Gastrocnemius medialis (tissue), 4 donors: ENCODE measurements around the gene ADGRV1. TPM values are rescaled to one million over a fixed set of nuclear protein-coding genes. Genes with fewer than 3 reads are reported as not detected.
"Not testable (repeated sequence)": the region's sequence is repeated elsewhere in the genome, so short reads cannot be mapped to it uniquely, and the experiment has no call there.

Experiments used
- ATAC-seq, 2 donors: fragments of 150-250 bp; one replicate each; pipeline ENCODE4 v1.9.1; 2016
- DNase-seq, 2 donors: peaks; one replicate each; pipeline ENCODE4 v3.0.0-alpha.2; 2019
- H3K27ac ChIP-seq, 4 donors: fragments of 200-600 bp; sonication (generic); 1 replicate in 1 of 4; 2 replicates in 3 of 4; pipeline ENCODE4 v1.5.1; 2016 to 2018; ENCODE audit warnings: mild to moderate bottlenecking in 2 of 4, moderate library complexity in 1 of 4
- H3K27me3 ChIP-seq, 3 donors: fragments of 200-600 bp; sonication (generic) in 2 of 3; 1 replicate in 1 of 3; 2 replicates in 2 of 3; pipeline versions ENCODE4 v1.5.1 to v1.6.0; 2016 to 2019; ENCODE audit warnings: mild to moderate bottlenecking in 1 of 3, moderate library complexity in 1 of 3
- H3K36me3 ChIP-seq, 2 donors: fragments of 200-600 bp; sonication (generic) in 1 of 2; one replicate each; pipeline ENCODE4 v1.5.1; 2017 to 2018
- H3K4me1 ChIP-seq, 2 donors: fragments of 200-600 bp; sonication (generic) in 1 of 2; one replicate each; pipeline ENCODE4 v1.5.1; 2016 to 2017; ENCODE audit warnings: mild to moderate bottlenecking in 2 of 2
- H3K4me3 ChIP-seq, 4 donors: fragments of 200-600 bp; sonication (generic) in 3 of 4; 1 replicate in 1 of 4; 2 replicates in 3 of 4; pipeline ENCODE4 v1.5.1; 2016 to 2019; ENCODE audit warnings: mild to moderate bottlenecking in 2 of 4
- H3K9me3 ChIP-seq, 3 donors: fragments of 200-600 bp; sonication (generic) in 2 of 3; 1 replicate in 1 of 3; 2 replicates in 2 of 3; pipeline ENCODE4 v1.5.1; 2016 to 2019
- POLR2A ChIP-seq, 2 donors: fragments of 450-650 bp; IDR thresholded peaks; one replicate each; pipeline ENCODE4 v1.6.1; 2017; ENCODE audit warnings: antibody characterized with exemption in 2 of 2, mild to moderate bottlenecking in 2 of 2, moderate library complexity in 2 of 2
- in situ Hi-C, 4 donors: fragments of 200-750 bp; cut with MboI; loops; one replicate each; pipeline versions ENCODE4 v1.15.0 to v1.8.0; 2017; ENCODE audit warnings: low sequenced_read_pairs in 4 of 4
- intact Hi-C: fragments of 100-400 bp; cut with DNase I; formaldehyde crosslinking; loops from one replicate; pipeline ENCODE4 v1.15.1; 2023; ENCODE audit warnings: low total_unique reads
- total RNA-seq, 4 donors: library from RNA; depleted of rRNA; stranded (reverse); fragments of >200 nt; gene quantifications; one replicate each; pipeline versions ENCODE4 v1.1.0 to v1.2.3, GENCODE V29; 2016
- TF ChIP-seq, protein P1 (sequence below), 5 experiments: fragments of 450-650 bp in 3 of 5; fragments of 200-600 bp in 2 of 5; sonication (generic) in 2 of 5; IDR thresholded peaks in 4 of 5; conservative IDR thresholded peaks in 1 of 5; 1 replicate in 4 of 5; 2 replicates in 1 of 5; pipeline ENCODE4 v1.5.1; 2016 to 2019; ENCODE audit warnings: antibody characterized with exemption in 5 of 5, mild to moderate bottlenecking in 3 of 5, moderate library complexity in 3 of 5

Gene ADGRV1
- total RNA-seq, 4 donors from 2014 or later, result 0.22 to 0.41 TPM; not detected in 2

DNA sequence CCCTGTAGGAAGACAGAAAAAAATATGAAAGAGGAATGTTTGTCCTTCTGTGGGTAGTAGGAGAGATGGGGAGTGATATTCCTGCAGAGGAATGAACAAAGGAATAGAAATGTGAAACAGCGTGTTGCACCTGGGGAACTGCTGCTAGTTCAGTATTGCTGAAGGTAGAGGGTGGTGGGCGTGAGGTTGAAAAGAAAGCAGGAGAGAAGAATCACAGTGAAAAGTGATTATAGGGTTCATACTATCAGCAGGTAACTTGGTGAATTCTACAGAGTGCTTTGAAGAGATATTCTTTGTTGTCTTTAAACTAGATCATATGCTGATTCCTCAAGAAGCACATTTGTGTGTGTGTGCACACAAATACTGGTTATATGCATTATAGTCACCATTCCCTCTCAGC lies 95.6 kb downstream of the ADGRV1 start:
- H3K27ac ChIP-seq, result no peak overlapping the region
- in situ Hi-C loops (no loop called here), intact Hi-C loops (no loop called here)
- H3K4me3 ChIP-seq, result no peak overlapping the region
- no peaks in the 10 kb centered on the region for H3K36me3 ChIP-seq
- ATAC-seq (no peak), DNase-seq (no peak)
- TF ChIP-seq POLR2A (IDR thresholded peaks at IDR 0.05), result no peak
- TF ChIP-seq, protein P1, sequence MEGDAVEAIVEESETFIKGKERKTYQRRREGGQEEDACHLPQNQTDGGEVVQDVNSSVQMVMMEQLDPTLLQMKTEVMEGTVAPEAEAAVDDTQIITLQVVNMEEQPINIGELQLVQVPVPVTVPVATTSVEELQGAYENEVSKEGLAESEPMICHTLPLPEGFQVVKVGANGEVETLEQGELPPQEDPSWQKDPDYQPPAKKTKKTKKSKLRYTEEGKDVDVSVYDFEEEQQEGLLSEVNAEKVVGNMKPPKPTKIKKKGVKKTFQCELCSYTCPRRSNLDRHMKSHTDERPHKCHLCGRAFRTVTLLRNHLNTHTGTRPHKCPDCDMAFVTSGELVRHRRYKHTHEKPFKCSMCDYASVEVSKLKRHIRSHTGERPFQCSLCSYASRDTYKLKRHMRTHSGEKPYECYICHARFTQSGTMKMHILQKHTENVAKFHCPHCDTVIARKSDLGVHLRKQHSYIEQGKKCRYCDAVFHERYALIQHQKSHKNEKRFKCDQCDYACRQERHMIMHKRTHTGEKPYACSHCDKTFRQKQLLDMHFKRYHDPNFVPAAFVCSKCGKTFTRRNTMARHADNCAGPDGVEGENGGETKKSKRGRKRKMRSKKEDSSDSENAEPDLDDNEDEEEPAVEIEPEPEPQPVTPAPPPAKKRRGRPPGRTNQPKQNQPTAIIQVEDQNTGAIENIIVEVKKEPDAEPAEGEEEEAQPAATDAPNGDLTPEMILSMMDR (IDR thresholded peaks at IDR 0.05 in 4 of 5, conservative IDR thresholded peaks at IDR 0.05 in 1 of 5), result no peak
- H3K4me1 ChIP-seq, result no peaks in the 10 kb centered on the region
- no peaks in the 10 kb centered on the region for H3K27me3 ChIP-seq
- H3K9me3 ChIP-seq, result no peaks in the 10 kb centered on the region

- Histone ChIP-seq H3K27ac (no peak overlapping the region), H3K9me3 (no peaks in the 10 kb centered on the region), H3K4me3 (no peak overlapping the region), H3K4me1 (no peaks in the 10 kb centered on the region), H3K36me3 (no peaks in the 10 kb centered on the region), H3K27me3 (no peaks in the 10 kb centered on the region)
- in situ Hi-C loops, result no loop called here
- intact Hi-C loops, result no loop called here
- no peak for TF ChIP-seq POLR2A (IDR thresholded peaks at IDR 0.05)
- TF ChIP-seq, protein P1 (IDR thresholded peaks at IDR 0.05 in 4 of 5, conservative IDR thresholded peaks at IDR 0.05 in 1 of 5), result no peak
- DNase-seq, result no peak
- ATAC-seq, result no peak
These were observed 96.8 kb downstream of the ADGRV1 start for GRCh38 chr5:90655423-90655822.

DNA sequence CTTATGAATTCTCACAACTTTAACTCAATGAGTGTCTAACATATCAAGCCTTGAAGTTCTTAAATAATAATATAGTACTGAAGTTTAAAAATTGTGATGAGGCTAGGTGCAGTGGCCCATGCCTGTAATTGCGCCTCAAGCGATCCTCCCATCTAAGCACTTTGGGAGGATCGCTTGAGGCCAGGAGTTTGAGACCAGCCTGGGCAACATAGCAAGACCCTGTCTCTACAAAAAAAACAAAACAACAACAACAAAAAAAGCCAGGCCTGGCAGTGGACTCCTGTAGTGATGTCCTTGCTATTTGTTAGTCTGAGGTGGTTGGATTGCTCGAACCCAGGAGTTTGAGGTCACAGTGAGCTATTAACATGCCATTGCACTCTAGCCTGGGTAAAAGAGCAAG lies 98.4 kb downstream of the ADGRV1 start:
- Histone ChIP-seq H3K4me1 (no peaks in the 10 kb centered on the region), H3K4me3 (no peak overlapping the region), H3K9me3 (no peaks in the 10 kb centered on the region), H3K27me3 (no peaks in the 10 kb centered on the region), H3K27ac (no peak overlapping the region), H3K36me3 (no peaks in the 10 kb centered on the region)
- in situ Hi-C loops, result no loop called here
- intact Hi-C loops, result no loop called here
- DNase-seq (no peak), ATAC-seq (no peak)
- TF ChIP-seq, protein P1 (IDR thresholded peaks at IDR 0.05 in 4 of 5, conservative IDR thresholded peaks at IDR 0.05 in 1 of 5), result no peak
- TF ChIP-seq POLR2A (IDR thresholded peaks at IDR 0.05), result no peak

DNA sequence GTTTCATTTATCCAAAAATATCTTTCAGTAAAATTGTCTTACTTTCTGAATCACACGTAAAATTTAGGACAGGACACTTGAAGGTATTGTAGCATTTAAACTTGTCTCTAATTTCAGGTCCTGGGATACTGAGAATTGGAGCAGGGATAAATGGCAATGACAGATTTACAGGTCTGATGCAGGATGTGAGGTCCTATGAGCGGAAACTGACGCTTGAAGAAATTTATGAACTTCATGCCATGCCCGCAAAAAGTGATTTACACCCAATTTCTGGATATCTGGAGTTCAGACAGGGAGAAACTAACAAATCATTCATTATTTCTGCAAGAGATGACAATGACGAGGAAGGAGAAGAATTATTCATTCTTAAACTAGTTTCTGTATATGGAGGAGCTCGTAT lies 99.2 kb downstream of the ADGRV1 start:
- no peaks in the 10 kb centered on the region for H3K9me3 ChIP-seq
- no peak for TF ChIP-seq POLR2A (IDR thresholded peaks at IDR 0.05)
- TF ChIP-seq, protein P1 (IDR thresholded peaks at IDR 0.05 in 4 of 5, conservative IDR thresholded peaks at IDR 0.05 in 1 of 5), result no peak
- DNase-seq (no peak), ATAC-seq (no peak)
- H3K27ac ChIP-seq, result no peak overlapping the region
- no peak overlapping the region for H3K4me3 ChIP-seq
- intact Hi-C loops, result no loop called here
- no peaks in the 10 kb centered on the region for H3K27me3 ChIP-seq
- H3K36me3 ChIP-seq, result no peaks in the 10 kb centered on the region
- in situ Hi-C loops, result no loop called here
- no peaks in the 10 kb centered on the region for H3K4me1 ChIP-seq

- ATAC-seq (no peak), DNase-seq (no peak)
- no peaks in the 10 kb centered on the region for H3K9me3 ChIP-seq
- no peak for TF ChIP-seq POLR2A (IDR thresholded peaks at IDR 0.05)
- TF ChIP-seq, protein P1 (IDR thresholded peaks at IDR 0.05 in 4 of 5, conservative IDR thresholded peaks at IDR 0.05 in 1 of 5), result no peak
- H3K4me3 ChIP-seq, result no peak overlapping the region
- no peaks in the 10 kb centered on the region for H3K36me3 ChIP-seq
- in situ Hi-C loops (no loop called here), intact Hi-C loops (no loop called here)
- H3K4me1 ChIP-seq, result no peaks in the 10 kb centered on the region
- H3K27ac ChIP-seq, result no peak overlapping the region
- H3K27me3 ChIP-seq, result no peaks in the 10 kb centered on the region
These were observed 100.0 kb downstream of the ADGRV1 start for GRCh38 chr5:90658620-90659019.

DNA sequence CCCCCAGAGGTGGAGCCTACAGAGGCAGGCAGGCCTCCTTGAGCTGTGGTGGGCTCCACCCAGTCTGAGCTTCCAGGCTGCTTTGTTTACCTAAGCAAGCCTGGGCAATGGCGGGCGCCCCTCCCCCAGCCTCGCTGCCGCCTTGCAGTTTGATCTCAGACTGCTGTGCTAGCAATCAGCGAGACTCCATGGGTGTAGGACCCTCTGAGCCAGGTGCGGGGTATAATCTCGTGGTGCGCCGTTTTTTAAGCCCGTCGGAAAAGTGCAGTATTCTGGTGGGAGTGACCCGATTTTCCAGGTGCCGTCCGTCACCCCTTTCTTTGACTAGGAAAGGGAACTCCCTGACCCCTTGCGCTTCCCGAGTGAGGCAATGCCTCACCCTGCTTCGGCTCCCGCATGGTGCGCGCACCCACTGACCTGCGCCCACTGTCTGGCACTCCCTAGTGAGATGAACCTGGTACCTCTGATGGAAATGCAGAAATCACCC lies 109.5 kb downstream of the ADGRV1 start:
- DNase-seq, ATAC-seq, in situ Hi-C loops, H3K36me3 ChIP-seq, H3K4me1 ChIP-seq, intact Hi-C loops, H3K4me3 ChIP-seq, H3K27me3 ChIP-seq, H3K9me3 ChIP-seq, H3K27ac ChIP-seq: not testable (repeated sequence)
